ENCODE results near the gene DET1.

DET1 gene

GRCh38 chr15:88546248-88547129 lies at the start of gene DET1:
Gene DET1, minus strand, starts transcription at chr15:88546681. Its CDS starts 14,976 bp downstream, at chr15:88531705.
- Histone ChIP-seq H3K27ac (ENCODE audit: low read length) (peak within 1 kb of the TSS; percentile 79; the same call in 1 of the 2 replicates), H3K36me3 (replicated peaks; ENCODE audit: insufficient read depth, low read length) (no peaks in the 10 kb centered on the region), H4K20me1 (ENCODE audit: insufficient read depth, low read length) (no peaks in the 10 kb centered on the region), H3K9me2 (replicated peaks; ENCODE audit: insufficient read depth, low read length) (no peaks in the 10 kb centered on the region), H3K4me2 (ENCODE audit: low read depth, low read length) (peak within 1 kb of the TSS; percentile 71), H3K27me3 (replicated peaks; ENCODE audit: insufficient read depth, low read length) (no peaks in the 10 kb centered on the region), H3F3A (ENCODE audit: insufficient read depth, low read length) (peaks cover 3% of the 10 kb centered on the region; the same call in 1 of the 2 replicates), H3K4me1 (ENCODE audit: low read length) (no peaks in the 10 kb centered on the region), H3K79me2 (ENCODE audit: low read length) (peaks cover 5% of the 10 kb centered on the region; the same call in 1 of the 2 replicates), H3K9me3 (replicated peaks; ENCODE audit: insufficient read depth, low read length) (no peaks in the 10 kb centered on the region), H3K4me3 (ENCODE audit: low read length) (peak within 1 kb of the TSS; percentile 90), H3K9ac (ENCODE audit: low read length) (peak within 1 kb of the TSS; percentile 82), H2AFZ (ENCODE audit: low read length) (peak within 1 kb of the TSS; percentile 96)
- TF ChIP-seq CTCF (IDR thresholded peaks at IDR 0.05; ENCODE audit: low read length) (peak; percentile 80), EZH2phosphoT487 (IDR thresholded peaks at IDR 0.05; ENCODE audit: low read length) (no peak)
- DNase-seq: peak; percentile 97

DNA sequence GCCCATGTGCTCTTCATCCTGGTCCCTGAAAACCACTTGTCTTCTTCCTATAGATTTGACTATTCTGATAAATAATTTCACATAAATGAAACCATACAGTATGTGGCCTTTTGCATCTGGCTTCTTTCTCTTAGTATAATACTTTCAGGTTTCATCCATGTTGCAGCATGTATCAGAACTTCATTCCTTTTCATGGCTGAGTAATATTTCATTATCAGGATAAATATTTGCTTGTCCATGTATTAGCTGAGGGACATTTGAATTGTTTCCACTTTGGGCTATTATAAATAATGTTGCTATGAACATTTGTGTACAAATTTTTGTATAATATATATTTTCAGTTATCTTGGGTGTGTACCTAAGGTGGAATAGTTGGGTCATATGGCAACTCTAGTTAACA lies 44.9 kb upstream of the DET1 start:
- H3K9me2 ChIP-seq (replicated peaks; ENCODE audit: insufficient read depth, low read length): no peaks in the 10 kb centered on the region
- H3K9me3 ChIP-seq (replicated peaks; ENCODE audit: insufficient read depth, low read length): no peaks in the 10 kb centered on the region
- H3F3A ChIP-seq (ENCODE audit: insufficient read depth, low read length): no peaks in the 10 kb centered on the region
- H3K4me3 ChIP-seq (ENCODE audit: low read length): no peak overlapping the region
- no peak overlapping the region for H3K9ac ChIP-seq (ENCODE audit: low read length)
- no peaks in the 10 kb centered on the region for H3K36me3 ChIP-seq (replicated peaks; ENCODE audit: insufficient read depth, low read length)
- no peak overlapping the region for H3K4me2 ChIP-seq (ENCODE audit: low read depth, low read length)
- no peaks in the 10 kb centered on the region for H3K27me3 ChIP-seq (replicated peaks; ENCODE audit: insufficient read depth, low read length)
- no peaks in the 10 kb centered on the region for H3K4me1 ChIP-seq (ENCODE audit: low read length)
- H4K20me1 ChIP-seq (ENCODE audit: insufficient read depth, low read length): no peaks in the 10 kb centered on the region
- TF ChIP-seq CTCF (IDR thresholded peaks at IDR 0.05; ENCODE audit: low read length) (no peak), EZH2phosphoT487 (IDR thresholded peaks at IDR 0.05; ENCODE audit: low read length) (no peak), EZH2 (optimal IDR thresholded peaks at IDR 0.05; ENCODE audit: low read depth, low read length) (no peak)
- no peak overlapping the region for H2AFZ ChIP-seq (ENCODE audit: low read length)
- no peak overlapping the region for H3K27ac ChIP-seq (ENCODE audit: low read length)
- H3K79me2 ChIP-seq (ENCODE audit: low read length): no peaks in the 10 kb centered on the region
- no peak for DNase-seq

GRCh38 chr15:88590759-88591158 lies 44.3 kb upstream of the DET1 start:
- H3F3A ChIP-seq (ENCODE audit: insufficient read depth, low read length): no peaks in the 10 kb centered on the region
- no peaks in the 10 kb centered on the region for H3K9me3 ChIP-seq (replicated peaks; ENCODE audit: insufficient read depth, low read length)
- no peaks in the 10 kb centered on the region for H3K9me2 ChIP-seq (replicated peaks; ENCODE audit: insufficient read depth, low read length)
- no peak for DNase-seq
- H3K79me2 ChIP-seq (ENCODE audit: low read length): no peaks in the 10 kb centered on the region
- no peak overlapping the region for H2AFZ ChIP-seq (ENCODE audit: low read length)
- H3K36me3 ChIP-seq (replicated peaks; ENCODE audit: insufficient read depth, low read length): no peaks in the 10 kb centered on the region
- no peaks in the 10 kb centered on the region for H4K20me1 ChIP-seq (ENCODE audit: insufficient read depth, low read length)
- no peaks in the 10 kb centered on the region for H3K4me1 ChIP-seq (ENCODE audit: low read length)
- no peak overlapping the region for H3K27ac ChIP-seq (ENCODE audit: low read length)
- no peak overlapping the region for H3K9ac ChIP-seq (ENCODE audit: low read length)
- TF ChIP-seq EZH2phosphoT487 (IDR thresholded peaks at IDR 0.05; ENCODE audit: low read length) (no peak), EZH2 (optimal IDR thresholded peaks at IDR 0.05; ENCODE audit: low read depth, low read length) (no peak), CTCF (IDR thresholded peaks at IDR 0.05; ENCODE audit: low read length) (no peak)
- H3K4me2 ChIP-seq (ENCODE audit: low read depth, low read length): no peak overlapping the region
- H3K27me3 ChIP-seq (replicated peaks; ENCODE audit: insufficient read depth, low read length): no peaks in the 10 kb centered on the region
- no peak overlapping the region for H3K4me3 ChIP-seq (ENCODE audit: low read length)

Measured in MM.1S (cell line).